Caco-2 (cell line): ENCODE results near the gene R3HCC1L. TPM values are rescaled to one million over a fixed set of nuclear protein-coding genes. Genes with fewer than 3 reads are reported as not detected.

Source experiments
- BruUV-seq: library from RNA; stranded (reverse); fragments of 400-500 nt; replicated peaks from 2 replicates; lab custom pipeline; 2021; lab: Mats Ljungman, UMichigan
- CTCF ChIA-PET: fragments of 300-600 bp; sonication (Branson Sonifier 250); formaldehyde crosslinking; loops from one replicate; lab custom pipeline; 2022; ENCODE audit warnings: antibody characterized with exemption; lab: Charles Lee
- POLR2A ChIA-PET: fragments of 300-600 bp; sonication (Branson Sonifier 250); formaldehyde crosslinking; loops from one replicate; lab custom pipeline; 2022; ENCODE audit warnings: antibody characterized with exemption; lab: Charles Lee
- DNase-seq, 2 experiments: peaks; one replicate each; pipeline versions ENCODE4 v3.0.0 to v3.0.0-alpha.2; 2020 to 2022
- H3K27me3 ChIP-seq: replicated peaks from 2 replicates; pipeline ENCODE4 v1.6.0; 2011; ENCODE audit warnings: low read length; ENCODE audit not compliant: control insufficient read depth, insufficient read depth
- H3K36me3 ChIP-seq: 2 replicates; pipeline ENCODE4 v1.5.1; 2011; ENCODE audit warnings: low read length; ENCODE audit not compliant: control insufficient read depth, insufficient read depth
- H3K4me1 ChIP-seq: fragments of 250-450 bp; sonication (Bioruptor Pico); 2 replicates; pipeline ENCODE4 v1.5.1; 2020; ENCODE audit warnings: mild to moderate bottlenecking
- H3K4me3 ChIP-seq: 2 replicates; pipeline ENCODE4 v1.5.1; 2011; ENCODE audit warnings: low read depth, mild to moderate bottlenecking, control low read depth, low read length
- H3K9me3 ChIP-seq: fragments of 250-450 bp; sonication (Bioruptor Pico); 2 replicates; pipeline ENCODE4 v1.5.1; 2020; ENCODE audit warnings: mild to moderate bottlenecking, moderate library complexity
- H3K27ac Mint-ChIP-seq: one replicate; pipeline ENCODE4 v1.8.0; 2022; ENCODE audit warnings: mixed read lengths; ENCODE audit not compliant: unreplicated experiment
- H3K27me3 Mint-ChIP-seq: one replicate; pipeline ENCODE4 v1.8.0; 2022; ENCODE audit warnings: mixed read lengths; ENCODE audit not compliant: insufficient read depth, unreplicated experiment
- H3K36me3 Mint-ChIP-seq: one replicate; pipeline ENCODE4 v1.8.0; 2022; ENCODE audit warnings: mild to moderate bottlenecking, mixed read lengths; ENCODE audit not compliant: insufficient read depth, unreplicated experiment
- H3K4me1 Mint-ChIP-seq: one replicate; pipeline ENCODE4 v1.8.0; 2022; ENCODE audit warnings: low read depth, mixed read lengths; ENCODE audit not compliant: unreplicated experiment
- H3K4me3 Mint-ChIP-seq: one replicate; pipeline ENCODE4 v1.8.0; 2022; ENCODE audit warnings: mild to moderate bottlenecking, moderate library complexity, mixed read lengths; ENCODE audit not compliant: unreplicated experiment
- H3K9me3 Mint-ChIP-seq: one replicate; pipeline ENCODE4 v1.8.0; 2022; ENCODE audit warnings: mixed read lengths; ENCODE audit not compliant: unreplicated experiment
- intact Hi-C: fragments of 100-400 bp; cut with micrococcal nuclease; formaldehyde crosslinking; loops from one replicate; pipeline ENCODE4 v1.10.0; 2022; ENCODE audit not compliant: unreplicated experiment
- total RNA-seq: library from RNA; stranded (reverse); gene quantifications from 2 replicates; pipeline ENCODE4 v1.2.3, GENCODE V29; 2022
- TF ChIP-seq, protein P1 (sequence below), 2 experiments: fragments of 200-600 bp in 1 of 2; IDR thresholded peaks; 1 replicate in 1 of 2; 2 replicates in 1 of 2; pipeline versions ENCODE4 v1.5.1 to v1.8.0; 2011 to 2022; ENCODE audit warnings: antibody characterized with exemption in 1 of 2, control low read depth in 1 of 2, inconsistent platforms in 1 of 2, low read depth in 1 of 2, low read length in 1 of 2, mild to moderate bottlenecking in 1 of 2, moderate library complexity in 1 of 2; ENCODE audit not compliant: insufficient read depth in 1 of 2, severe bottlenecking in 1 of 2, unreplicated experiment in 1 of 2

Gene R3HCC1L
- total RNA-seq, 1 experiment from 2014 or later: 16.5 TPM

DNA sequence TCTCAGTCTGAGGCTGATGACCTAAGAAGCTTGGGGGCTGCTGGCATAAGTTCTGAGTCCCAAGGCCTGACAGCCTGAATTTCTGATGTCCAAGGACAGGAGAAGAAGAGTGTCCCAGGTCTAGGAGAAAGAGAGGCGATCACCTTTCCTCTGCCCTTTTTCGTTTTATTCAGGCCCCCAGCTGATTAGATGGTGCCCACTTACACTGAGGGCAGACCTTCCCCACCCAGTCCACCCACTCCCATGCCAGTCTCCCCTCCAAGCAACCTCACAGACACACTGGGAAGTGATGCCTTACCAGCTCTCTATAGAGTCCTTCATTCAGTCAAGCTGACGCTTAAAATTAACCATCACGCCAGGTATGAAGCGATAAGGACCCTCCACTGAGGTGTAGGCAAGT is 152.9 kb downstream of the R3HCC1L start:
- CTCF ChIA-PET: no interaction called here

DNA sequence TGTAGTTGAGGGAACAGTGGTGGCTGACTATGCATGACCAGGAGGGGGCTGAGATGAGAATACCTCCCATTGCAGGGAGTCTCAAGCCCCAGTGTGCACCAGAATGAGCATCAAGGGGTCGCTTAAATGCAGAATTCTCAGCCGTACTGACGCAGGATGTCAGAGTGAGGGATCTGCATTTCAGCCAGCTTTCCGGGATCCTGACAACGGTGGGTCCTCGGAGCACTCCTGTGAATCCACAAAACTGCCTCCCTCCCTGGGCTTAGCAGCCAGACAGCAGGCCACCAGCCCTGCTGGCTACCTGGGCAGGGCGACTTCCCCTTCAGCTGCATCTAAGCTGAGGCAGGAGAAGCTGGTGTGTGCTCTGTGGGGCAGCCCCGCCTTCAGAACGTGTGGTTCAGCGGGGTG is 155.3 kb downstream of the R3HCC1L start:
- H3K4me3 Mint-ChIP-seq: no peak overlapping the region
- no peak overlapping the region for H3K27ac Mint-ChIP-seq
- POLR2A ChIA-PET: no interaction called here
- no peak overlapping the region for H3K4me3 ChIP-seq
- H3K27me3 ChIP-seq: no peaks in the 10 kb centered on the region; the same call in 1 of the 2 replicates
- H3K36me3 Mint-ChIP-seq: no peaks in the 10 kb centered on the region
- no peaks in the 10 kb centered on the region for H3K9me3 Mint-ChIP-seq
- H3K36me3 ChIP-seq: no peaks in the 10 kb centered on the region
- CTCF ChIA-PET: no interaction called here
- intact Hi-C loops: no loop called here
- H3K4me1 ChIP-seq: no peaks in the 10 kb centered on the region
- BruUV-seq: no TSS peak
- peaks cover 9% of the 10 kb centered on the region for H3K27me3 Mint-ChIP-seq
- H3K9me3 ChIP-seq: no peaks in the 10 kb centered on the region
- no peak for DNase-seq
- TF ChIP-seq, protein P1, sequence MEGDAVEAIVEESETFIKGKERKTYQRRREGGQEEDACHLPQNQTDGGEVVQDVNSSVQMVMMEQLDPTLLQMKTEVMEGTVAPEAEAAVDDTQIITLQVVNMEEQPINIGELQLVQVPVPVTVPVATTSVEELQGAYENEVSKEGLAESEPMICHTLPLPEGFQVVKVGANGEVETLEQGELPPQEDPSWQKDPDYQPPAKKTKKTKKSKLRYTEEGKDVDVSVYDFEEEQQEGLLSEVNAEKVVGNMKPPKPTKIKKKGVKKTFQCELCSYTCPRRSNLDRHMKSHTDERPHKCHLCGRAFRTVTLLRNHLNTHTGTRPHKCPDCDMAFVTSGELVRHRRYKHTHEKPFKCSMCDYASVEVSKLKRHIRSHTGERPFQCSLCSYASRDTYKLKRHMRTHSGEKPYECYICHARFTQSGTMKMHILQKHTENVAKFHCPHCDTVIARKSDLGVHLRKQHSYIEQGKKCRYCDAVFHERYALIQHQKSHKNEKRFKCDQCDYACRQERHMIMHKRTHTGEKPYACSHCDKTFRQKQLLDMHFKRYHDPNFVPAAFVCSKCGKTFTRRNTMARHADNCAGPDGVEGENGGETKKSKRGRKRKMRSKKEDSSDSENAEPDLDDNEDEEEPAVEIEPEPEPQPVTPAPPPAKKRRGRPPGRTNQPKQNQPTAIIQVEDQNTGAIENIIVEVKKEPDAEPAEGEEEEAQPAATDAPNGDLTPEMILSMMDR (IDR thresholded peaks at IDR 0.05; ENCODE audit: insufficient read depth in 1 of 2, low read depth in 1 of 2, low read length in 1 of 2, severe bottlenecking in 1 of 2, unreplicated experiment in 1 of 2): no peak
- H3K4me1 Mint-ChIP-seq: no peaks in the 10 kb centered on the region

More for the DNA sequence above, 152.9 kb downstream of the R3HCC1L start:
- BruUV-seq: no TSS peak
- Mint-ChIP-seq H3K9me3 (no peaks in the 10 kb centered on the region), H3K36me3 (no peaks in the 10 kb centered on the region), H3K4me3 (no peak overlapping the region), H3K27me3 (peaks cover 12% of the 10 kb centered on the region), H3K27ac (no peak overlapping the region), H3K4me1 (no peaks in the 10 kb centered on the region)
- no peak overlapping the region for H3K4me3 ChIP-seq
- POLR2A ChIA-PET: no interaction called here
- H3K36me3 ChIP-seq: no peaks in the 10 kb centered on the region
- H3K9me3 ChIP-seq: no peaks in the 10 kb centered on the region
- intact Hi-C loops: no loop called here
- H3K4me1 ChIP-seq: no peaks in the 10 kb centered on the region
- DNase-seq: no peak
- H3K27me3 ChIP-seq: no peaks in the 10 kb centered on the region
- TF ChIP-seq, protein P1 (IDR thresholded peaks at IDR 0.05; ENCODE audit: insufficient read depth in 1 of 2, low read depth in 1 of 2, low read length in 1 of 2, severe bottlenecking in 1 of 2, unreplicated experiment in 1 of 2): no peak

DNA sequence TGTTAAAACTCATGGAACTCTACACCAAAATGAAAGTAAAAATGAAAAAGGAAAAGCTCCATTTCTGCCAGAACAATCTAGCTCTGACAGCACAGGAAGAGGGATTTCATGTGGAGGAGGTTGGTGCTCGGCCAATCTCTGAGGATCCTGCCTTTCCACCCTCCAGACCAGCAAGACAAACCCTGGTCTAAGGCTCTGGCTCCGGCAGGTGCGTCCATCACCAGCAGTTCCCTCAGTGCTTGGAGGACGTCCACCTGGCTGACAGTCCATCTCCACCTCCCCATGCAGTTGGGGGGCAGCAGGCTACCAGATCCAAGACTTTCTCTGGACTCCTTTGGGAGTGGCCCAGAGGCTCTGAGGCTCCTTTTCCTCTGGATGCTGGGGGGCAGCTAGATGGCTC is 158.5 kb downstream of the R3HCC1L start:
- Mint-ChIP-seq H3K36me3 (no peaks in the 10 kb centered on the region), H3K4me3 (no peak overlapping the region), H3K9me3 (no peaks in the 10 kb centered on the region), H3K27me3 (peaks cover 10% of the 10 kb centered on the region), H3K4me1 (no peaks in the 10 kb centered on the region), H3K27ac (no peak overlapping the region)
- no TSS peak for BruUV-seq
- intact Hi-C loops: no loop called here
- ChIA-PET POLR2A (no interaction called here), CTCF (no interaction called here)
- DNase-seq: no peak
- Histone ChIP-seq H3K4me1 (no peaks in the 10 kb centered on the region), H3K9me3 (no peaks in the 10 kb centered on the region), H3K27me3 (no peaks in the 10 kb centered on the region; the same call in 1 of the 2 replicates), H3K36me3 (no peaks in the 10 kb centered on the region), H3K4me3 (no peak overlapping the region)
- TF ChIP-seq, protein P1 (IDR thresholded peaks at IDR 0.05; ENCODE audit: insufficient read depth in 1 of 2, low read depth in 1 of 2, low read length in 1 of 2, severe bottlenecking in 1 of 2, unreplicated experiment in 1 of 2): no peak
